ENCODE data around the gene CCDC12.

DNA sequence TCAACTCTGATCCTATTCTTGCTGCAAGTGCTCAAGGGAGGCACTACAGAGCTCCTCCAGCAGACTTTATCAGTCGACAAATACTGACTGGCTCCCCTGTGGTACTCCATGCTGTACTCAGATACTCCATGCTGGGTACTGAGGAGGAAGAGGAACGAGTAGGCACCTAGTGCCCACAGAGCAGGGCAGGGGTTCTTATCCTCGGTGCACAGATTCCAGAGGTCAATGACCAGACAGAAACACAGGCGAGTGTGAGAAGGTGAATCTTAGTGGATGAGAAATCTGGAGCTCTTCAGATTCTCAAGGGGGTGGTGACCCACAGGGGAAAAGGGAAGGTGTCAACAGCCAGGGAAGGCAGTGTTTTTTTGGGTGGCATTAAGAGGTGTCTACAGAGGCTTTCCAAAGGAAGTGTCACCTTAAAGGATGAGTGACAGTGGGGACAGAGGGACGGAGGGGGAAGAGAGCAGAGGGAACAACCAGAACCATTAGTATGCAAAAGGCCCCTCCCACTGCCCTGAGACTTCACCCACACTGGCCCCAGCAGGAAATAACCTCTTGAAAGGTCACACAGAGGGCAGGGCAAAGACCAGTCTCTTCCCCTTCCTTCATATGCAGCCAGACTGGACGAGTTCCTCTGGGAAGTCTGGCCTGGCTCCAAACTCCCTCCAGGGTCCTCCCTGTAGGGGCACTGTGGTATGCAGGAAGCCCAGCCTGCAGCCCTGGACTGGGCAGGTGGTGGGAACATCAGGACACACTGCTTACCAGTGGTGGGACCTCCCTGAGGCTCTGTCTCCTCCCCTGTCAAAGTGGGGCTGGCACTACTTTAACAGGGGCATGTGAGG lies 27.5 kb downstream of the CCDC12 start:
- TF ChIP-seq EZH2phosphoT487 (IDR thresholded peaks at IDR 0.05) = no peak
- TF ChIP-seq, protein P1, sequence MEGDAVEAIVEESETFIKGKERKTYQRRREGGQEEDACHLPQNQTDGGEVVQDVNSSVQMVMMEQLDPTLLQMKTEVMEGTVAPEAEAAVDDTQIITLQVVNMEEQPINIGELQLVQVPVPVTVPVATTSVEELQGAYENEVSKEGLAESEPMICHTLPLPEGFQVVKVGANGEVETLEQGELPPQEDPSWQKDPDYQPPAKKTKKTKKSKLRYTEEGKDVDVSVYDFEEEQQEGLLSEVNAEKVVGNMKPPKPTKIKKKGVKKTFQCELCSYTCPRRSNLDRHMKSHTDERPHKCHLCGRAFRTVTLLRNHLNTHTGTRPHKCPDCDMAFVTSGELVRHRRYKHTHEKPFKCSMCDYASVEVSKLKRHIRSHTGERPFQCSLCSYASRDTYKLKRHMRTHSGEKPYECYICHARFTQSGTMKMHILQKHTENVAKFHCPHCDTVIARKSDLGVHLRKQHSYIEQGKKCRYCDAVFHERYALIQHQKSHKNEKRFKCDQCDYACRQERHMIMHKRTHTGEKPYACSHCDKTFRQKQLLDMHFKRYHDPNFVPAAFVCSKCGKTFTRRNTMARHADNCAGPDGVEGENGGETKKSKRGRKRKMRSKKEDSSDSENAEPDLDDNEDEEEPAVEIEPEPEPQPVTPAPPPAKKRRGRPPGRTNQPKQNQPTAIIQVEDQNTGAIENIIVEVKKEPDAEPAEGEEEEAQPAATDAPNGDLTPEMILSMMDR (IDR thresholded peaks at IDR 0.05) = no peak
